ENCODE data around the gene ST7.
"Not testable (repeated sequence)": the region's sequence is repeated elsewhere in the genome, so short reads cannot be mapped to it uniquely, and the experiment has no call there.

Gene ST7

GRCh38 chr7:116951366-116952292 is 1.7 kb upstream of the ST7 start:
- no peak for DNase-seq

DNA sequence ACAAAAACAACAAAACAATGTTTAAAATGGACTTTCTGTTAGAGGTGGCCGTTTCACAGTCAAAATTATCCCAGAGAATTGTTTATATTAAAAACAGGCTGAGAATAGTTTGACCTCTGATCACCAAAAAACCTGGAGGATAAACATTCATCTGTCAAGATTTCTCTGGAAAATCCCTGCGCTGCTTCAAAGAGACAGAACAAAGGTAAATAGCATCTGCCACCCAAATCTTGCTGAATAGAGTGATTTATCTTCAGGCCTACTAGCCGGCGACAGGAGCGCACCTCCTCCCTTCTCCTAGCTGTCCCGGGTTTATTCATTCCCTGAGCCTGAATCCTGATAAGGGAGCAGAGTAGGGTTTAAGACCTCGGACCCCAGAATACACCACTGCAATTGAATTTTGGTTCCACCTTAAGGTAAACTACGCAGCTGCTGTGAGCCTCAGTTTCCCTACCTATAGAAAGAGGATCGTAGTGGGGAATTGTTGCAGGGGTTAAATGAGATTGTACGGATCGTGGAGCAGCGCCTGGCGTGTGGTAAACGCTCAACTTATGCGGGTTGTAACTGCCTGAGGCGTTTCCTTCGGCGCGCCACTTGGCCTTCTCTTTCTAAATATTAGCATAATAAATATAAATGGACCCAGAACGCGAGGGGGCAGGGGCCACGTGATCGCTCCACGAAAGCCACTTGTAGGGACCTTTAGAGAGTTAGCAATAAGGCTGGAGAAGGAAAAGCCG is 498 bp upstream of the ST7 start:
- DNase-seq, result peak; percentile 64 to 75

DNA sequence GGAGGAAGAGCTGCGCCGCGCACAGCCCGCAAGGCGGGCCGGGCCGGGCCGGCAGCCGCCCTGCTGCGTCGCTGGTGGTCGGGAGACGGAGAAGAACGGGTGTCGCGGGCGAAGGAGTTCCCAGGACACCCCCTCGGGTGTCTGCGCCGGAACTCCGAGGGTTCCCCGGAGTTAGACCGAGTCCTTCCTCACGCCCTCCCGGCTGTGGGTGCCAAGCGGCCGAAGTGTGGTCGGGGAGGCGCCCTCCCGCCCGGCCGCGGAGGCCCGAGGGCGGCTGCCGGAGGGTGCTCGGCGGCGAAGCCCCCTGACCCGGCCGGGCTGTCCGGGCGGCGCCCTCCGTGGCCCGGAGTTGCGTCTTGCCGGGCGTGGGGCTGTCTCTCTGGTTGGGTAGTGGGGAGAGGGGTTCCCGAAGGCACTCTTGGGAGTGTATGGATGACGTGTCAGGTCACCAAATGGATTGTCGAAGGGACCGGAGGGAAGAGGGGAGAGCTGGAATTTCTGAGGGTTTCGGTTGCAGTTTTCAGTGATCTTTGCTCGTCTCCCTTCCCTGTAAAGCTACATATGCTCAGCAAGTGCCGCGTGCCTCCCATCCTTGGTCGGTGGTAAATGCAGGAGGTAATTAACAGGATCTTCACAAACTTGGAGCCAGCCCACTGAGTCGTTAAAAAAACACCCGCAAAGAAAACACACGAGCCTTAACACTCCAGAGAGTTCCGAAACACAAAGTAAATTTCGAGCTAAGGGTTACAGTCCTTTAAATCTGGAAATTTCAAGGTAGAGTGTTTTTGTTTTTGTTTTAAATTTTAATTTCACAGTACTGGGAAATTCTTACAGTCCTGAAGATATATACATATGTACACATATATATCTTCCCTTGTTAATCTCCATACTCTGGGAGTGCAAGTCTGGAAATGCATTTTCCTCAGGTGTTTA is 871 bp downstream of the ST7 start:
- peak; percentile 37 to 46 for DNase-seq

DNA sequence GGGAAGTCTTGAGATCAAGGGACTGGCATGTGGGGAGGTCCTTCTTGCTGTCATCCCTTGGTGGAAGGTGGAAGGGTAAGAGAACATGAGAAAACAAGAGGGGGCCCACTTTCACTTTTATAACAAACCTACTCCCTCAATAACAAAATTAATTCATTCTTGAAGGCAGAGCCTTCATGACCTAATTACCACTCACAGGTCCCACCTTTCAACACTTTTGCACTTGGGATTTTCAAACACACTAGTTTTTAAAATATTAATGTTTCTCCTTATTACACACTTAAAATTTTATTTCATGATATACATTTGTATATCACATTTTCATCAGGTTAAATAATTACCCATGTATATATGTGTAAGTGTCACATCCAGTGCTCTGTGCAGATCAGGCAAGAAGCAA is 2.0 kb downstream of the ST7 start:
- no peak for DNase-seq

- no peak for DNase-seq
Measured at GRCh38 chr7:116955801-116956476, 2.6 kb downstream of the ST7 start.

DNA sequence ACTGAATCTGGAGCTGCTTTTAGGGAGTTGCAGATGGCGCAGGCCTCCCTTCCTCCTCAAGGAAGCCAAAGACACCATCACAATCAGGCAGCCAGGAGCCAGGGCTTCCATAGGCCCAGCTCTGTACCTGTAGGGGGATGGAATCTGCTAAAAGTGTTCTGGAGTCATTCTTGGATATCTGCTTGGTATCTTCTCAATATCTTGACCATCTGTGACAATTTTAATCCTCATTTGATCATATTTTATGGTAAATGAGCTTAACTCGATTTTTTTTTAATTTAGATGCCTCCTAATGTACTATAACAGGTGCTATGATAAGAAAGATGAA is 3.1 kb downstream of the ST7 start:
- DNase-seq, result no peak

DNA sequence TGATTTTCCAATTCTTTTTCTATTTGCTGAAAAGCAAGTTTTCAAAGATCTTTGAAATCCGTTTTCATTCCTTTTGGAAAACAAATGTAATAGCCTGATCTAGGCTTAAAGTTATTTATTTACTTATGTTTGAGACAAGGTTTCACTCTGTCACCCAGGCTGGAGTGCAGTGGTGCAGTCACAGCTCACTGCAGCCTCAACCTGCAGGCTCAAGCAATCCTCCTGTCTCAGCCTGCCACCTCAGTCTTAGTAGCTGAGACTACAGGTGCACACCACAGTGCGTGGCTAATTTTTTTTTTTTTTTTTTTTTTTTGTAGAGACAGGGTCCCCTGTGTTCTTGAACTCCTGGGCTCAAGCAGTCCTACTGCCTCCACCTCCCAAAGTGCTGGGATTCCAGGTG is 4.6 kb downstream of the ST7 start:
- DNase-seq, result no peak

- DNase-seq, result not testable (repeated sequence)
Measured at GRCh38 chr7:116961966-116962673, 8.8 kb downstream of the ST7 start.

DNA sequence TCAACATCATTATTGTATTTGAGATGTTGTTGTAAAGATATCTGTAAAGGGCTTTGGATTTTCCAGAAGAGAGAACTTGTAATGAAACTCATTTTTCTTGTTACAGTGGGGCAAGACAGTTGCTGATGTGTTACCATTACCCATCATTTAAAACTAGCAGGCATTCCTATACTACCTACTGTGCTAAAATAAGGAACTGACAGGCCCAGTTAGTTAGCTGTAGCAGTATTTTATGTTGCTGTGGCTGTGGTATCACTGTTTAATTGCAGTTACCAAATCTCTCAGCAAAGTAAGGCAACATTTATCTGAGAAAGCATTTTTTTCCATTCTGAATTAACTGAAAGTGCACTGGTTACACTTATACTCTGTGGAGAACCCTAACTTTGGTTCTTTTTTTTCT is 9.9 kb downstream of the ST7 start:
- DNase-seq, result no peak

DNA sequence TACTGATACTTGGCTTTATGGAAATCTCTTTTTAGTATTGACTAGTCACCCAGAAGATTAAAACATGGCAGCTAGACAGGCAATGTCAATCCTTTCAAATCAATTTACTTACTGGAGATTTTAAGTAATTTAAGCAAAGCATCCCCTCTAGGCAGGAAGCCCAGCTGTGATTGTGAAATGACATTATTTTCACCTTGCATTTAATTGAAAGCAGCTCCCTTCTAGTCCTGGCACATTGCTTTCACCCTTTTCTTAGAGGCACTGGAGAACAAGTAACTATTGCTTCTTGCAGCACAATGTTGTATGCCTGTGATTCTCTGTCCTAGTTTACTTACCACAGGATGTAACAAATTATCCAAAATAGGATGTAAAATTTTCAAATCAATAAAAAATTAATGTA is 13.3 kb downstream of the ST7 start:
- DNase-seq, result no peak

DNA sequence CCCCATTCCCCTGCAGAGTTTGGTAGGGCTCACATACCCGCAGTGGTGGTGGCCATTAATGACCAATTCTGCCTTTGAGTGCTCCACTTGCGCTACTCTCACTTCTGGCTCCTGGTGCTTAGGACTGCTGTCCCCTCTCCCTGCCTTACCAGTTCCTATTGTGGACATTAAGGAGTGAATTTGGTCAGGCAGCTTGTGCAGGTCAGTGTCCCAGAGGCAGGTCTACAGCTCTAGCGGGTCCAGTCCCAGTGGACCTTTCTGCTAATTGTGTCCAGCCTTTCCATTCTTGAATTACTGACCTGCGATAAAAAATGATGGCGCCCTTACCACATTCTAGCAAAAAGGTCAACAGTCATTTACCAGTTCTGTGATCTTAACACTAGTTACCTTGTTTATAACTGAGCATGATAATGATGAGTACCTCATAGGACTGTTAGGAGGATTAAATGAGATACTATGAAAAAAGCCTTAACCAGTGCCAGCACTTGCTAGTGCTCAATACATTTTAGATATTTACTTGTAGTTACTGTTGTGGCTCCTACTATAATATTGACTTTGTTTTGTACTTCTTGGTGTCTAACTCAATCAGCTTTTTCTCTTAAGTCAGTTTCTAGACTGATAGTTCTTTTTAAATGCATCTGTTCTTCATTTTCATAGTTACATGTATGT is 14.1 kb downstream of the ST7 start:
- DNase-seq, result no peak

DNA sequence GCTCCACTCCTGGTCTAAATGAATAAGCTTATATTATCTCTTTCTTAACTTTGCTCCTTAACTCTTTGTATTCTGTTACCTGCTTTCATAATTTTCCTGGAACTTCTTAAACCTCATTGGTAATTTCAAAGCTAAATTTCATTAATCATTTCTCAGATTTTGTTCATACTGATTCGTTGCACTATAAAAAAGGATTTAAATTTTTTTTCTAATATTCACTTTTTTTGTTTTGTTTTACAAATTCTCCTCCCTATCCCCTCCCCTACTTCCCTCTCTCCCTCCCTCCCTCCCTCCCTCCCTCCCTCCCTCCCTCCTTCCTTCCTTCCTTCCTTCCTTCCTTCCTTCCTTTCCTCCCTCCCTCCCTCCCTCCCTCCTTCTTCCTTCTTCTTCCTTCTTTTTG is 14.7 kb downstream of the ST7 start:
- no peak for DNase-seq

- no peak for DNase-seq
Measured at GRCh38 chr7:116968631-116969030, 15.3 kb downstream of the ST7 start.

GRCh38 chr7:116969371-116969902 is 16.1 kb downstream of the ST7 start:
- DNase-seq, result peak; percentile 10 to 39

- peak; percentile 53 to 60 for DNase-seq
Measured at GRCh38 chr7:116970238-116970910, 17.1 kb downstream of the ST7 start.

- not testable (repeated sequence) for DNase-seq
Measured at GRCh38 chr7:116971153-116971552, 17.9 kb downstream of the ST7 start.

GRCh38 chr7:116971869-116972268 is 18.6 kb downstream of the ST7 start:
- DNase-seq, result no peak

DNA sequence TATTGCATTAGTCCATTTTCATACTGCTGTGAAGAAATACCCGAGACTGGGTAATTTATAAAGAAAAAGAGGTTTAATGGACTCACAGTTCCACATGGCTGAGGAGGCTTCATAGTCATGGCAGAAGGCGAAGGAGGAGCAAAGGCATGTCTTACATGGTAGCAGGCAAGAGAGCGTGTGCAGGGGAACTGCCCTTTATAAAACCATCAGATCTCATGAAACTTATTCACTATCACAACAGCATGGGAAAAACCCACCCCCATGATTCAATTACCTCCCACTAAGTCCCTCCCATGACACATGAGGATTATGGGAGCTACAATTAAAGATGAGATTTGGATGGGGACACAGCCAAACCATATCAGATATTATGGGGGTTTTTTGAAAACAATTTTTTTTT is 21.7 kb downstream of the ST7 start:
- not testable (repeated sequence) for DNase-seq

DNA sequence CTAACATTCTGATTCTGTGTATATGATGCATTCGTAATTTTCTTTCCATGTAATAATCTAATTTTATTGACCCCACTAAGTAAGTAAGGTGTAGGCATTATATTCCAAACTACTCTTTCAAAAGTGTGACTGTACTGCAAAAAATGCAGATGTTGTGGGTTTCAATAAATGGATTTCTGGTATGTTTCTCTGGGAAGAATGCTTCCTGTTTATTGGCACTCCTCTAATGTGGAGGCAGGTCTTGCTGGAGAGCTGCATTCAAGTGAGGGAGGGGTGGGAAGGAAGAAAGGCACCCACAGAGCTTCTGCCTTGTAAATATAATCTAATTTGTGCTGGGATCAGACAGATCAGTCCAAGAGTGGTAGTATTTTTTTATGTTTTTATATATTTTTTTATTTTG is 23.9 kb downstream of the ST7 start:
- no peak for DNase-seq

DNA sequence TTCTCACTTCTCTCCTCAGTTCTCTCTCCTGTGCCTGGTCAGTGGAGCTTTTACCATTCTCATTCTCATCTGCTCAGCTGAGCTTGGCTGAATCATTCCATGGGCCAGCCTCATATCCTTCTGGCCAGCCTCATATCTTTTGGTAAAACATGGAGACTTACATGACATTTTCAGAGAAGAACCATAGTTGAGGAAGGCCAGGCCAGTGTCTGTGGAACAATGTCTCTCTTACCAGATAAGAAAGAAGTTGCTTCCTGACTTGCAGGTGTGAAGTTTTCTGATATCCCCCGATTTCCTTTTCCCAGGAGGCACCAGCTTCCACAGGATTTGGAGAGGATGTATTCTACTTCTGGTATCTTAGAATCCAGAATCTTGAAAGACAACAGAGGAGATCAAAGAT is 24.7 kb downstream of the ST7 start:
- DNase-seq, result no peak
